ENCODE measurements around the gene CIC.

DNA sequence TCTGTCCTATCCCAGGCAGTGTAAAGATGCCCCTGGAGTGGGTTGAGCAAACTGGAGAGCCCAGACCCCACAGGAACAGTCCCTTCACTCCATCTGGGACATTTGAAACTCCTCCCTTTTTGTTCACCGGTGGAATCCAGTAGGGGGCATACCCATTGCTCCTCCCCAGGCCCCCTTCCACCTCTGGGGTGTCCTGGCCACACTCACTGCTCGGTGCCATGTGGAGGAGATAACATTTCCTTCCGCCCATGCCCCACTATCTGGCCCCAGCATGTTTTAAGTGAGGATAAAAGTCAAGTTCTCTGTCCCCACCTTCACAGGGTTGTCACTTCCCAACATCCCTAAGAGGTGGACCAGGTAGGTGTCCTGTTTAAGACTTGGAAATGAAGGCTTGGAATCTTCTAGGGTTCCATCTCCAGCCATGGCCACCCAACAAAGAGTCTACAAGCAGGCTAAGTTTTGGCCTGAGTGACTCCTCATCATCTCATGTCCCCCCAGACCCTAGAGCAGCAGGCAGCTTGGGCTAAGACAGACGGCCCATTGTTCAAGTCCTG lies 39.7 kb upstream of the CIC start:
- TF ChIP-seq, protein P1, sequence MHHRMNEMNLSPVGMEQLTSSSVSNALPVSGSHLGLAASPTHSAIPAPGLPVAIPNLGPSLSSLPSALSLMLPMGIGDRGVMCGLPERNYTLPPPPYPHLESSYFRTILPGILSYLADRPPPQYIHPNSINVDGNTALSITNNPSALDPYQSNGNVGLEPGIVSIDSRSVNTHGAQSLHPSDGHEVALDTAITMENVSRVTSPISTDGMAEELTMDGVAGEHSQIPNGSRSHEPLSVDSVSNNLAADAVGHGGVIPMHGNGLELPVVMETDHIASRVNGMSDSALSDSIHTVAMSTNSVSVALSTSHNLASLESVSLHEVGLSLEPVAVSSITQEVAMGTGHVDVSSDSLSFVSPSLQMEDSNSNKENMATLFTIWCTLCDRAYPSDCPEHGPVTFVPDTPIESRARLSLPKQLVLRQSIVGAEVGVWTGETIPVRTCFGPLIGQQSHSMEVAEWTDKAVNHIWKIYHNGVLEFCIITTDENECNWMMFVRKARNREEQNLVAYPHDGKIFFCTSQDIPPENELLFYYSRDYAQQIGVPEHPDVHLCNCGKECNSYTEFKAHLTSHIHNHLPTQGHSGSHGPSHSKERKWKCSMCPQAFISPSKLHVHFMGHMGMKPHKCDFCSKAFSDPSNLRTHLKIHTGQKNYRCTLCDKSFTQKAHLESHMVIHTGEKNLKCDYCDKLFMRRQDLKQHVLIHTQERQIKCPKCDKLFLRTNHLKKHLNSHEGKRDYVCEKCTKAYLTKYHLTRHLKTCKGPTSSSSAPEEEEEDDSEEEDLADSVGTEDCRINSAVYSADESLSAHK (CRISPR knock-in tag; IDR thresholded peaks at IDR 0.05; ENCODE audit: borderline replicate concordance), result no peak
- TF ChIP-seq POLR2A (IDR thresholded peaks at IDR 0.05; ENCODE audit: insufficient read depth in 1 of 2, low read depth in 2 of 2, low read length in 2 of 2) (no peak), RAD21 (CRISPR knock-in tag; IDR thresholded peaks at IDR 0.05) (no peak), ZNF674 (CRISPR knock-in tag; IDR thresholded peaks at IDR 0.05; ENCODE audit: low read depth) (no peak)
- TF ChIP-seq, protein P2, sequence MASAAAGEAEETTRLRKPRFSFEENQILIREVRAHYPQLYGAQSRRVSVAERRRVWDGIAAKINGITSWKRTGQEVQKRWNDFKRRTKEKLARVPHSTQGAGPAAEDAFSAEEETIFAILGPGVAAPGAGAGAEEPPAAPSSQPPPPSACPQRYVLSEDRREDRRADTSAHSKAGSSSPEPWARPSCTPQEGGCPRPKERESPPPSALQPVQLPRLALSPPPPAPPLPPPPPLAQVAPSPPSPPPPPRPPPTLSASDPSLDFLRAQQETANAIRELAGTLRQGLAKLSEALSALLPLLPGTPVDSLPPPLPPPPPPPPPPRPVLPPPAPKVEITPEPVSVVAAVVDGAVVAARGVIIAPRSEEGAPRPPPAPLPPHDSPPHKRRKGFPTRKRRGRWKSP (CRISPR knock-in tag; IDR thresholded peaks at IDR 0.05), result no peak
